LNCAP (cell line): ENCODE results near the gene AOPEP.

Experiments
- TF ChIP-seq, protein P1 (sequence below): fragments of 450-650 bp; IDR thresholded peaks from 2 replicates; pipeline ENCODE4 v1.5.1; 2017; ENCODE audit warnings: mild to moderate bottlenecking

AOPEP gene

DNA sequence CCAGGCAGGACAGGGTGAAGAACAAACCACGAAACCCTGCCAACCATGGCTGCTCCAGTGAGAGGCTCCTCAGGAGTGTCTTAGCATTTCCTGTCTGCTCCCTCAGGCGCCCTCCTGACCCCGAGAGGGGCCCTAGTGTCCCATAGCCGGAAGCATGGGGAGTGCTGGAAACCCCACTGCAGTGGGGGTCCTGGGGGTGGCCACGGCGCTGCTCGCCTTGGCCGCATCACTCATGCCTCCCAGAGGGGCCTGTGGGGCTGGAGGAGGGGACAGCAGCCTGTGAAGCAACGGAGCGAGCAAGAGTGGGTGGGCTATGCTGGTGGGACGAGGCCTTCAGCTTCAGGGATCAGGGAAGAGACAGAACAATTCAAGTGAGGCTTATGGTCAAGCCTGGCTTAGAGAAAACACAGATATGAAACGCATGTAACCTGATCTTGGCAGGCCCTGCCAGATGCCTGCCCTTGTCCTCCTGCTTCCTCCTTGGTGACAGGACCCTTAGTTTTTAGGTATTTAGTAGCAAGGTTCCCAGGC, 372.0 kb downstream of the AOPEP start:
- TF ChIP-seq, protein P1, sequence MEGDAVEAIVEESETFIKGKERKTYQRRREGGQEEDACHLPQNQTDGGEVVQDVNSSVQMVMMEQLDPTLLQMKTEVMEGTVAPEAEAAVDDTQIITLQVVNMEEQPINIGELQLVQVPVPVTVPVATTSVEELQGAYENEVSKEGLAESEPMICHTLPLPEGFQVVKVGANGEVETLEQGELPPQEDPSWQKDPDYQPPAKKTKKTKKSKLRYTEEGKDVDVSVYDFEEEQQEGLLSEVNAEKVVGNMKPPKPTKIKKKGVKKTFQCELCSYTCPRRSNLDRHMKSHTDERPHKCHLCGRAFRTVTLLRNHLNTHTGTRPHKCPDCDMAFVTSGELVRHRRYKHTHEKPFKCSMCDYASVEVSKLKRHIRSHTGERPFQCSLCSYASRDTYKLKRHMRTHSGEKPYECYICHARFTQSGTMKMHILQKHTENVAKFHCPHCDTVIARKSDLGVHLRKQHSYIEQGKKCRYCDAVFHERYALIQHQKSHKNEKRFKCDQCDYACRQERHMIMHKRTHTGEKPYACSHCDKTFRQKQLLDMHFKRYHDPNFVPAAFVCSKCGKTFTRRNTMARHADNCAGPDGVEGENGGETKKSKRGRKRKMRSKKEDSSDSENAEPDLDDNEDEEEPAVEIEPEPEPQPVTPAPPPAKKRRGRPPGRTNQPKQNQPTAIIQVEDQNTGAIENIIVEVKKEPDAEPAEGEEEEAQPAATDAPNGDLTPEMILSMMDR: no peak

DNA sequence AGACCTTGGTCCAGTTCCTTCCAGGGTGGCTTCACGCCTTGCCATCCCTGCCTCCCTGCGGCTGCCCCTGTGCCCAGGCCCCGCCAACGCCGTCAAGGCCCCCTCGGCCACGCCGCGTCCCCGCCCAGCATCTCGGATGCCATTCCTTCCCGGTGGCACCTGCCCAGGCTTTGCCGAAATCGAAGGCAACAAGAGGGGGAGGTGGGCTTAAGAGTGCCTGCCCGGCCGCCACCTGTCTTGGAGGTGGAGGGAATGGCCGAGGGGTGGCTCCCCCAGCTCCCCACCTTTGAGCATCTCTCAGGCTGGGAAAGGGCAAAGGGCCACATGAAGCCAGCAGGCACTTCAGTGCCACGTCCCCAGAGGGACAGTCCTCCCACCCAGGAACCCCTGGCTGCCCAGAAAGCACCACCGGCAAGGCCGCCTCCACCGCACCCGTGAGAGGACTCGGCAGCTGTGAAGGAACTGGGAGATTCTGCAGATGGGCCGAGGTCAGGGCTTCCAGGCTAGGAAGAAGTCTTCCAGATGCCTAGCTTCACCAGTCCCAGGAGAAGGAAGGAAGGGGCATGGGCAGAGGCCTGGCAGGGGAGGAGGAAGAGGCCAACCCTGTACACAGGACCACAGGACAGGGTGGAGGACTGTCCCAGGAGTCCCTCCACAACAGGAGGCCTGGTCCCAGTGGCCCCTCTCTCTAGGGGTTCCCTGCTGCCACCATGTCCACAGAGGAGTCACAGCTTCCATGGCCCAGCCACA, 373.0 kb downstream of the AOPEP start:
- TF ChIP-seq, protein P1: no peak

DNA sequence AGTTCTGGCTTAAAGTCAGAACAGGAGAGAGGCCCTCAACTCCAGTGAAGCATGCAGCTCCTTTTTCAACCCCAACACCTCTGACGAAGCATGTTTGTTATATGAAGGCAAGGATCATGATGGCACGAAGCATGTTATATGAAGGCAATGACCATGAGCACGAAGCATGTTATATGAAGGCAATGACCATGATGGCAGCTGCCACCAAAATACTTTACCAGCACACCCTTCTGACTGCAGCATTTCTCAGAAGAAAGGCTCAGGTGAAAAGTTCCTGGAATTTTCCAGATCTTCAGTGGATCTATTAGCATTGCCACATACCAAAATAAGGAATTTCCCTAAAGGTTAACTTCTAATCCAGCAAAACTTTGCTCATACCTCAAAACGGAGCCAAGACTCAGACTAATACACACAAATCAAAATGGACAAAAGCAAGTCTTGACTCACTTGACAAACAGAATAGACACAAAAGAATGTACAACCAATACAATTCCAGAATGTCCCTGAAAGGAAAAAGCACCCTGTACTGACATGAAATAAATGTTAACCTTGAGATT, 373.6 kb downstream of the AOPEP start:
- TF ChIP-seq, protein P1: no peak

DNA sequence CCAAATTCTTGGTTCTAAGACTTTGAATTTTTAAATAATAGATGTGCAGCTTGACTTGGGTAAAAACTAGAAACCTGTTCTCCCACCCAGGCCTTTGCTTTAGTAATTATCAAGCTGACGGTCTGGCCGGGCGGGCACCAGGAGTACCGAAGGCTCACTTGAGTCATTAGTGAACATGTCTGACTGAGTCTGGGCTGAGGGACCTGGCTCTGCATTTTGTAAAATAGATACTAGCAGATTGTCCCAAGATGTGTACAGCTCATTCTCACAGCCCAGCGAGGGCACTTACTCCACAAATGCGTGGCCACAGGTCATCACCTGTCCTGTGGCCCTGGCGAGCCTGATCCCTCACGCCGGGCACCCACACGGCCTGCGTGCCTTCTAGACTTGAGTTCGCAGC, 374.8 kb downstream of the AOPEP start:
- TF ChIP-seq, protein P1: no peak

DNA sequence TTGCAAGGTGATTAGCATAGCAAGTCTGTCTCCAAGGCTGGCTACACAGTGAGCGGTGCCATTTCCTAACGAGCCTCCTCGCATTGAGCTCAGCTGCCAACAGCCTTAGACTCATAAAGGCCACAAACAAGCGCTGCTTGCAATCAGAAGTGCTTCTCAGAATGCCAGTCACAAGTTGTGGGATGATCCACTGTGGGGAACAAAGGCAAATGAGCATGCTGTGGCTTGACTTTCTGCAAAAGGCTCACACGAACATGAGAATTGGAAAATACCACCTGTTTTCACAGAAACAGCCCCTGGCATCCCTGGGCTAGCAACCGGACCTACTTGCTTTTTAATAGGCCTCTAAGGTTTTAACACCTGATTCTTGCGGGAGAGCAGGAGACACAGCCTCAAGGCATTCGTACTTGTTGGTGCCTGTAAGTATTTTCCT, 375.5 kb downstream of the AOPEP start:
- TF ChIP-seq, protein P1: no peak

DNA sequence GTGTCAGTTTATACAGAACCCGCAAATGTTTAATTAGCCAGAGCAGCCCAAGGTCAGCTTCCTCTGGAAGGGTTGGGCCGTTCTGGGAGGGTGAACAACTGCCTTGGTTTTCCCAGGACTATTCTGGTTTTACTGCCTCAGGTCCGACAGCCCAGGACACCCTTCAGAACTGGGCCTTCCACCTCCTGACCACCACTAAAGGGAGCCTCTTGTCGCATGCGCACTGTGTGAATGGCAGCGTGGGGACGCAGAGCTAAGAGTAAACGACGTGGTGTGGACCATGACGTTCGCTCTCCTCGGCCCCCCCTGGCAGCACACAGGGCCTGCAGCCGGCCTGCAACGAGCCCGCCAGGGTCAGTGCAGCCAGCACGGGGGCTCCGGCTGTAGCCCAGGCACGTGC, 376.1 kb downstream of the AOPEP start:
- TF ChIP-seq, protein P1: no peak

DNA sequence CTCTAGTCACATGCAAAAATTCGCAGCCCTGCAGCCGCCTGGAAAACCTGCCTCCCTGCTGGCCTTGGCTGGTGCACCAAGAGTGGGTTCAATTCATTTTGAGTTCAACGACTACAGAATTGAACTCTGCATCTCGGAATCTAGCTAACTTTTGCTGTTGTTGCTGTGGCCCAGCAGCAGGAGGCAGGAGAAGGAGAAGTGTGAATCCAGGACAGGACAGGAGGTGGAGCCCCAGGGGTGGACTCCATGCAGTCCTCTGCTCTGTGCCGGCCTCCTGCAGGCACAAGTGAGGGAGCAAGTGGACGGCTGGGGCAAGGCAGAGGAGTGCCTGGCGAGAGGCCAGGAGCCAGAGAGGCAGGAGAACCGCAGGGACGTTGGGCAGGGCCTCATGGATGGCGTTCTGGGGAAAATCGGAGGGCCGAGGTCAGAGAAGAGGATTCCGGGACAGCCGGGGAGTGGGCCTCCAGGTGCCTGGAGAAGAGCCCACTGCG, 376.8 kb downstream of the AOPEP start:
- TF ChIP-seq, protein P1: no peak
